HepG2 (cell line): Measurements from ENCODE around the gene ATP5MK. TPM values are rescaled to one million over a fixed set of nuclear protein-coding genes. Genes with fewer than 3 reads are reported as not detected.

ENCODE experiments used
- AFF4 ChIP-seq: sonication (generic); formaldehyde crosslinking; IDR thresholded peaks from 2 replicates; pipeline ENCODE4 v1.4.0; 2020; ENCODE audit warnings: missing genetic modification reagents
- CEBPZ ChIP-seq: IDR thresholded peaks from 2 replicates; pipeline ENCODE4 v1.6.1; 2012; ENCODE audit warnings: low read length, improper control_type of control experiment
- ERF ChIP-seq: IDR thresholded peaks from 2 replicates; pipeline ENCODE4 v1.6.1; 2018; ENCODE audit warnings: missing biosample characterization, missing genetic modification reagents
- IRX3 ChIP-seq: sonication (generic); formaldehyde crosslinking; IDR thresholded peaks from 2 replicates; pipeline ENCODE4 v1.8.1; 2023; ENCODE audit warnings: mild to moderate bottlenecking, low read depth, missing genetic modification reagents, borderline replicate concordance
- KDM2A ChIP-seq: sonication (generic); formaldehyde crosslinking; IDR thresholded peaks from 2 replicates; pipeline ENCODE4 v1.4.0; 2020; ENCODE audit warnings: low read depth, missing genetic modification reagents, borderline replicate concordance
- MBD4 ChIP-seq: IDR thresholded peaks from 2 replicates; pipeline ENCODE4 v1.6.1; 2012; ENCODE audit warnings: low read length, inconsistent platforms, borderline replicate concordance
- MTF2 ChIP-seq: sonication (generic); formaldehyde crosslinking; IDR thresholded peaks from 2 replicates; pipeline ENCODE4 v1.5.0; 2020; ENCODE audit warnings: missing genetic modification reagents, borderline replicate concordance
- MXD4 ChIP-seq: IDR thresholded peaks from 2 replicates; pipeline ENCODE4 v1.6.1; 2016; ENCODE audit warnings: mild to moderate bottlenecking, missing biosample characterization, missing genetic modification reagents
- NR2F1 ChIP-seq, 2 experiments: fragments of 450-650 bp in 1 of 2; formaldehyde crosslinking in 1 of 2; IDR thresholded peaks; 2 replicates each; pipeline versions ENCODE4 v1.5.0 to v1.6.1; 2016 to 2020; ENCODE audit warnings: mild to moderate bottlenecking in 1 of 2, missing compliant biosample characterization in 1 of 2, missing genetic modification reagents in 1 of 2, moderate library complexity in 1 of 2
- RNF2 ChIP-seq: fragments of 450-650 bp; conservative IDR thresholded peaks from 2 replicates; pipeline ENCODE4 v1.6.1; 2016; ENCODE audit warnings: low read depth
- STAT5B ChIP-seq: sonication (generic); formaldehyde crosslinking; IDR thresholded peaks from 2 replicates; pipeline ENCODE4 v1.4.0; 2020; ENCODE audit warnings: missing genetic modification reagents
- ZBTB42 ChIP-seq: sonication (generic); formaldehyde crosslinking; IDR thresholded peaks from 2 replicates; pipeline ENCODE4 v1.5.0; 2020; ENCODE audit warnings: mild to moderate bottlenecking, missing genetic modification reagents
- ZNF142 ChIP-seq: sonication (generic); formaldehyde crosslinking; IDR thresholded peaks from 2 replicates; pipeline ENCODE4 v1.4.0; 2020; ENCODE audit warnings: missing genetic modification reagents
- ZNF225 ChIP-seq: sonication (generic); formaldehyde crosslinking; IDR thresholded peaks from 2 replicates; pipeline ENCODE4 v1.4.0; 2020; ENCODE audit warnings: mild to moderate bottlenecking, missing genetic modification reagents
- ZNF563 ChIP-seq: sonication (generic); formaldehyde crosslinking; IDR thresholded peaks from 2 replicates; pipeline ENCODE4 v1.8.0; 2022; ENCODE audit warnings: mild to moderate bottlenecking, moderate library complexity, missing genetic modification reagents
- ZNF775 ChIP-seq: sonication (generic); formaldehyde crosslinking; IDR thresholded peaks from 2 replicates; pipeline ENCODE4 v1.4.0; 2020; ENCODE audit warnings: missing genetic modification reagents, mild to moderate bottlenecking, moderate library complexity, borderline replicate concordance
- polyA plus RNA-seq, 8 experiments: library from polyadenylated mRNA; depleted of rRNA in 3 of 8; stranded (reverse) in 7 of 8; unstranded in 1 of 8; fragments of >200 nt; fragmentation: Illumina TruSeq in 4 of 8; extraction: Trizol in 4 of 8; gene quantifications; 2 replicates each; pipeline versions ENCODE4 v1.2.1 to v1.2.3, GENCODE V29; 2011 to 2016; ENCODE audit warnings: low read depth in 4 of 8, missing spikeins in 1 of 8, mixed read lengths in 1 of 8; ENCODE audit not compliant: insufficient read depth in 1 of 8
- total RNA-seq, 5 experiments: library from RNA; depleted of rRNA; stranded (reverse); fragments of >200 nt; fragmentation: Illumina TruSeq; extraction: Trizol; gene quantifications; 2 replicates each; pipeline ENCODE4 v1.2.3, GENCODE V29; 2016; ENCODE audit warnings: low read depth in 1 of 5

ATP5MK gene
- total and polyA plus RNA-seq, 2 of the 13 experiments (the other 11 are each of a cell fraction or from before 2014, with no cell fraction given) = 312 to 517 TPM

GRCh38 chr10:103367782-103368518 is 28.3 kb downstream of the ATP5MK start, which contains the start of gene TAF5 (continued):
- TF ChIP-seq AFF4 (CRISPR knock-in tag) (peak; percentile 82), ZNF563 (CRISPR knock-in tag) (peak; percentile 90), NR2F1 (CRISPR knock-in tag; IDR thresholded peaks at IDR 0.05) (no peak), STAT5B (CRISPR knock-in tag) (no peak), ZBTB42 (CRISPR knock-in tag) (peak; percentile 71; the same call in 1 of the 2 replicates), CEBPZ (no peak), ERF (peak; percentile 51; the same call in 1 of the 2 replicates), MBD4 (no peak), RNF2 (no peak), KDM2A (CRISPR knock-in tag) (peak; percentile 80), ZNF142 (CRISPR knock-in tag) (no peak; the same call in 1 of the 2 replicates), IRX3 (CRISPR knock-in tag) (peak; percentile 77; the same call in 1 of the 2 replicates), MTF2 (CRISPR knock-in tag) (no peak), ZNF775 (CRISPR knock-in tag) (no peak), MXD4 (CRISPR knock-in tag) (peak; percentile 36), ZNF225 (CRISPR knock-in tag) (peak; percentile 87; the same call in 1 of the 2 replicates)
